Iris pigment epithelial cell (primary cell): ENCODE measurements around the gene MRPS5.
"Not testable (repeated sequence)": the region's sequence is repeated elsewhere in the genome, so short reads cannot be mapped to it uniquely, and the experiment has no call there.

ENCODE experiments used
- DNase-seq: peaks from one replicate; pipeline ENCODE4 v3.0.0-alpha.2; 2011; ENCODE audit warnings: low read depth

Gene MRPS5

GRCh38 chr2:95046371-95047112 is 75.1 kb downstream of the MRPS5 start:
- no peak for DNase-seq

- no peak for DNase-seq
These were observed 77.0 kb downstream of the MRPS5 start for GRCh38 chr2:95044601-95045000.

- DNase-seq = peak; percentile 66
These were observed 78.1 kb downstream of the MRPS5 start for GRCh38 chr2:95043300-95044093.

GRCh38 chr2:95042472-95043271 is 78.9 kb downstream of the MRPS5 start:
- no peak for DNase-seq

GRCh38 chr2:95041824-95042442 is 79.7 kb downstream of the MRPS5 start:
- DNase-seq = no peak

- no peak for DNase-seq
These were observed 80.4 kb downstream of the MRPS5 start for GRCh38 chr2:95041060-95041823.

- DNase-seq = no peak
These were observed 81.2 kb downstream of the MRPS5 start for GRCh38 chr2:95040426-95040825.

- DNase-seq = no peak
These were observed 81.6 kb downstream of the MRPS5 start for GRCh38 chr2:95039978-95040377.

- no peak for DNase-seq
These were observed 82.2 kb downstream of the MRPS5 start for GRCh38 chr2:95039363-95039762.

- no peak for DNase-seq
These were observed 82.8 kb downstream of the MRPS5 start for GRCh38 chr2:95038635-95039298.

GRCh38 chr2:95037841-95038585 is 83.6 kb downstream of the MRPS5 start:
- DNase-seq = not testable (repeated sequence)

GRCh38 chr2:95037384-95037839 is 84.2 kb downstream of the MRPS5 start:
- no peak for DNase-seq

GRCh38 chr2:95036596-95037383 is 84.8 kb downstream of the MRPS5 start:
- no peak for DNase-seq
